ENCODE data around the gene KXD1.
A peak's percentile ranks its signal among the peaks of the same experiment; 100 is the strongest.

KXD1 gene

GRCh38 chr19:18577365-18577914 lies 19.8 kb downstream of the KXD1 start:
- Histone ChIP-seq H3K9me3 (replicated peaks in 1 of 2; ENCODE audit: control insufficient read depth in 2 of 2, insufficient read depth in 1 of 2, low read depth in 1 of 2, low read length in 2 of 2) (no peaks in the 10 kb centered on the region), H4K91ac (ENCODE audit: low read depth, low read length, poor library complexity) (no peak overlapping the region), H2AK5ac (ENCODE audit: low read depth, low read length) (no peak overlapping the region), H2AFZ (ENCODE audit: low read length) (no peak overlapping the region), H2BK120ac (ENCODE audit: low read depth, low read length) (no peak overlapping the region), H3K36me3 (replicated peaks in 1 of 2; ENCODE audit: control insufficient read depth in 2 of 2, insufficient read depth in 2 of 2, low read length in 2 of 2) (peaks cover 29 to 54% of the 10 kb centered on the region in 2 donors), H3K4me3 (ENCODE audit: low read length in 2 of 2) (no peak overlapping the region), H3K18ac (ENCODE audit: low read length) (no peak overlapping the region), H4K8ac (ENCODE audit: low read depth, low read length) (no peak overlapping the region), H3K4ac (ENCODE audit: low read length) (no peak overlapping the region), H3K4me1 (ENCODE audit: control insufficient read depth in 2 of 2, insufficient read depth in 1 of 2, low read depth in 1 of 2, low read length in 2 of 2) (peaks cover 9% of the 10 kb centered on the region in 2 donors), H2BK12ac (ENCODE audit: low read length) (no peak overlapping the region), H3K4me2 (ENCODE audit: insufficient read depth, low read length, poor library complexity, severe bottlenecking) (no peak overlapping the region), H3K9ac (ENCODE audit: low read depth, low read length, poor library complexity) (no peak overlapping the region), H3K23ac (ENCODE audit: low read depth, low read length, poor library complexity) (no peak overlapping the region), H3K14ac (ENCODE audit: low read length) (no peak overlapping the region), H2BK15ac (ENCODE audit: low read length) (no peak overlapping the region), H2BK5ac (ENCODE audit: low read length) (no peak overlapping the region), H3K27me3 (ENCODE audit: control insufficient read depth in 3 of 3, insufficient read depth in 3 of 3, low read depth in 1 of 3, low read length in 3 of 3) (no peaks in the 10 kb centered on the region), H3K27ac (replicated peaks; ENCODE audit: low read length) (no peak overlapping the region), H3K79me1 (ENCODE audit: low read depth, low read length) (peaks cover 10% of the 10 kb centered on the region)
- DNase-seq (ENCODE audit: low spot score): no peak
- WGBS, 2 donors (ENCODE audit: extremely low coverage in 2 of 2, insufficient read length in 2 of 2, insufficient replicate concordance in 1 of 2): no CpG with 5 or more reads among the region's 21 CpGs

DNA sequence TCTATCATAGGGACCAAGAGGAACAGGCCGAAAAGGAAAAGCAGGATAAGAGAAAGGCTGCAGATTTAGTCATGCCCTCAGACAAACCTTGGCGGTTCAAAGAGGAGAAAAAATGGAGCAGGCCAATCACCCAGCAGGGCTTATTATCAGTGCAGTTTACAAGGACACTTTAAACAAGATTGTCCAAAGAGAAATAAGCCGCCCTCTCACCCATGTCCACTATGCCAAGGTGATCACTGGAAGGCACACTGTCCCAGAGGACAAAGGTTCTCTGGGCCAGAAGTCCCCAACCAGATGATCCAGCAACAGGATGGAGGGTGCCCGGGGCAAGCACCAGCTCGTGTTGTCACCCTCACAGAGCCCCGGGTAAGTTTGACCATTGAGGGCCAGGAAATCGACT lies 22.6 kb downstream of the KXD1 start:
- no CpG with 5 or more reads among the region's 7 CpGs for WGBS, 2 donors (ENCODE audit: extremely low coverage in 2 of 2, insufficient read length in 2 of 2, insufficient replicate concordance in 1 of 2)
- no peak for DNase-seq (ENCODE audit: low spot score)
- no peak overlapping the region for H2BK15ac ChIP-seq (ENCODE audit: low read length)
- no peak overlapping the region for H2BK5ac ChIP-seq (ENCODE audit: low read length)
- no peak overlapping the region for H3K4ac ChIP-seq (ENCODE audit: low read length)
- no peak overlapping the region for H3K14ac ChIP-seq (ENCODE audit: low read length)
- no peaks in the 10 kb centered on the region for H3K4me1 ChIP-seq (ENCODE audit: control insufficient read depth in 2 of 2, insufficient read depth in 1 of 2, low read depth in 1 of 2, low read length in 2 of 2)
- no peak overlapping the region for H3K18ac ChIP-seq (ENCODE audit: low read length)
- no peak overlapping the region for H2BK120ac ChIP-seq (ENCODE audit: low read depth, low read length)
- no peaks in the 10 kb centered on the region for H3K27me3 ChIP-seq (ENCODE audit: control insufficient read depth in 3 of 3, insufficient read depth in 3 of 3, low read depth in 1 of 3, low read length in 3 of 3)
- H4K91ac ChIP-seq (ENCODE audit: low read depth, low read length, poor library complexity): no peak overlapping the region
- no peak overlapping the region for H2BK12ac ChIP-seq (ENCODE audit: low read length)
- no peak overlapping the region for H3K27ac ChIP-seq (replicated peaks; ENCODE audit: low read length)
- no peak overlapping the region for H3K4me2 ChIP-seq (ENCODE audit: insufficient read depth, low read length, poor library complexity, severe bottlenecking)
- no peaks in the 10 kb centered on the region for H3K9me3 ChIP-seq (replicated peaks in 1 of 2; ENCODE audit: control insufficient read depth in 2 of 2, insufficient read depth in 1 of 2, low read depth in 1 of 2, low read length in 2 of 2)
- H3K36me3 ChIP-seq (replicated peaks in 1 of 2; ENCODE audit: control insufficient read depth in 2 of 2, insufficient read depth in 2 of 2, low read length in 2 of 2): peaks cover 7 to 26% of the 10 kb centered on the region in 2 donors
- H4K8ac ChIP-seq (ENCODE audit: low read depth, low read length): no peak overlapping the region
- no peaks in the 10 kb centered on the region for H3K79me1 ChIP-seq (ENCODE audit: low read depth, low read length)
- no peak overlapping the region for H3K9ac ChIP-seq (ENCODE audit: low read depth, low read length, poor library complexity)
- H2AFZ ChIP-seq (ENCODE audit: low read length): no peak overlapping the region
- H2AK5ac ChIP-seq (ENCODE audit: low read depth, low read length): peak overlapping the region; percentile 86
- H3K23ac ChIP-seq (ENCODE audit: low read depth, low read length, poor library complexity): no peak overlapping the region
- no peak overlapping the region for H3K4me3 ChIP-seq (ENCODE audit: low read length in 2 of 2)

- Histone ChIP-seq H3K27ac (replicated peaks; ENCODE audit: low read length) (no peak overlapping the region), H3K4me2 (ENCODE audit: insufficient read depth, low read length, poor library complexity, severe bottlenecking) (no peak overlapping the region), H4K91ac (ENCODE audit: low read depth, low read length, poor library complexity) (no peak overlapping the region), H3K4ac (ENCODE audit: low read length) (no peak overlapping the region), H2AFZ (ENCODE audit: low read length) (no peak overlapping the region), H3K4me3 (ENCODE audit: low read length in 2 of 2) (no peak overlapping the region), H3K14ac (ENCODE audit: low read length) (no peak overlapping the region), H4K8ac (ENCODE audit: low read depth, low read length) (no peak overlapping the region), H2AK5ac (ENCODE audit: low read depth, low read length) (no peak overlapping the region), H3K9ac (ENCODE audit: low read depth, low read length, poor library complexity) (no peak overlapping the region), H2BK120ac (ENCODE audit: low read depth, low read length) (no peak overlapping the region), H2BK12ac (ENCODE audit: low read length) (no peak overlapping the region), H3K79me1 (ENCODE audit: low read depth, low read length) (peaks cover 2% of the 10 kb centered on the region), H3K23ac (ENCODE audit: low read depth, low read length, poor library complexity) (no peak overlapping the region), H2BK15ac (ENCODE audit: low read length) (no peak overlapping the region), H3K18ac (ENCODE audit: low read length) (no peak overlapping the region), H3K36me3 (replicated peaks in 1 of 2; ENCODE audit: control insufficient read depth in 2 of 2, insufficient read depth in 2 of 2, low read length in 2 of 2) (peaks cover 3 to 10% of the 10 kb centered on the region in 2 donors), H2BK5ac (ENCODE audit: low read length) (no peak overlapping the region), H3K9me3 (replicated peaks in 1 of 2; ENCODE audit: control insufficient read depth in 2 of 2, insufficient read depth in 1 of 2, low read depth in 1 of 2, low read length in 2 of 2) (no peaks in the 10 kb centered on the region), H3K27me3 (ENCODE audit: control insufficient read depth in 3 of 3, insufficient read depth in 3 of 3, low read depth in 1 of 3, low read length in 3 of 3) (no peaks in the 10 kb centered on the region), H3K4me1 (ENCODE audit: control insufficient read depth in 2 of 2, insufficient read depth in 1 of 2, low read depth in 1 of 2, low read length in 2 of 2) (peaks cover 5 to 9% of the 10 kb centered on the region in 2 donors)
- no peak for DNase-seq (ENCODE audit: low spot score)
- WGBS, 2 donors (ENCODE audit: extremely low coverage in 2 of 2, insufficient read length in 2 of 2, insufficient replicate concordance in 1 of 2): no CpG with 5 or more reads among the region's 2 CpGs
Measured at GRCh38 chr19:18586306-18586705, 28.6 kb downstream of the KXD1 start.

DNA sequence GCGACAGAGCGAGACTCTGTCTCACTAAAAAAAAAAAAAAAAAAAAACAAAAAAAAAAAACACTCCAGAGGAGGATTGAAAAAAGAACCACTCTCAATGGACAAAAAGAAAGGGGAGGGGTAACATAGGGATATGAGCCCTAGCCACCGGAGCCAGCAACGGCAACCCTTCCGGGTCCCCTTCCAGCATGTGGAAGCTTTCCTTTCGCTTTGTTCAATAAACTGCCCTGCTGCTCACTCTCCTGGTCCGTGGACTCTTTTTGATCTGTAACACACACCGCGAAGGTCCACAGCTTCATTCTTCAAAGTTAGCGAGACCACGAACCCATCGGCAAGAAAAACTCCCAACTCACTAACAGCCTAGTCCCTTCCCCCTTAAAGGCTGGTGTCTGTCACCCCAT lies 29.9 kb downstream of the KXD1 start:
- Histone ChIP-seq H2BK5ac (ENCODE audit: low read length) (peak overlapping the region; percentile 71), H3K36me3 (replicated peaks in 1 of 2; ENCODE audit: control insufficient read depth in 2 of 2, insufficient read depth in 2 of 2, low read length in 2 of 2) (peaks cover 3 to 13% of the 10 kb centered on the region in 2 donors), H4K8ac (ENCODE audit: low read depth, low read length) (no peak overlapping the region), H2BK120ac (ENCODE audit: low read depth, low read length) (no peak overlapping the region), H3K4me1 (ENCODE audit: control insufficient read depth in 2 of 2, insufficient read depth in 1 of 2, low read depth in 1 of 2, low read length in 2 of 2) (peaks cover 5 to 9% of the 10 kb centered on the region in 2 donors), H2BK12ac (ENCODE audit: low read length) (no peak overlapping the region), H3K79me1 (ENCODE audit: low read depth, low read length) (peaks cover 2% of the 10 kb centered on the region), H3K9ac (ENCODE audit: low read depth, low read length, poor library complexity) (no peak overlapping the region), H3K27me3 (ENCODE audit: control insufficient read depth in 3 of 3, insufficient read depth in 3 of 3, low read depth in 1 of 3, low read length in 3 of 3) (no peaks in the 10 kb centered on the region), H2AFZ (ENCODE audit: low read length) (peak overlapping the region; percentile 98), H3K27ac (replicated peaks; ENCODE audit: low read length) (no peak overlapping the region), H3K23ac (ENCODE audit: low read depth, low read length, poor library complexity) (no peak overlapping the region), H3K4ac (ENCODE audit: low read length) (no peak overlapping the region), H2BK15ac (ENCODE audit: low read length) (peak overlapping the region; percentile 54), H3K18ac (ENCODE audit: low read length) (peak overlapping the region; percentile 2), H3K14ac (ENCODE audit: low read length) (no peak overlapping the region), H2AK5ac (ENCODE audit: low read depth, low read length) (peak overlapping the region; percentile 3), H4K91ac (ENCODE audit: low read depth, low read length, poor library complexity) (no peak overlapping the region), H3K4me2 (ENCODE audit: insufficient read depth, low read length, poor library complexity, severe bottlenecking) (no peak overlapping the region), H3K9me3 (replicated peaks in 1 of 2; ENCODE audit: control insufficient read depth in 2 of 2, insufficient read depth in 1 of 2, low read depth in 1 of 2, low read length in 2 of 2) (no peaks in the 10 kb centered on the region), H3K4me3 (ENCODE audit: low read length in 2 of 2) (no peak overlapping the region)
- WGBS, 2 donors (ENCODE audit: extremely low coverage in 2 of 2, insufficient read length in 2 of 2, insufficient replicate concordance in 1 of 2): no CpG with 5 or more reads among the region's 12 CpGs
- no peak for DNase-seq (ENCODE audit: low spot score)

All from neuronal stem cell (in vitro differentiated cells).